Transverse colon (tissue), 4 donors: ENCODE measurements around the gene CLINT1. TPM values are rescaled to one million over a fixed set of nuclear protein-coding genes. Genes with fewer than 3 reads are reported as not detected.
A peak's percentile ranks its signal among the peaks of the same experiment; 100 is the strongest.

ENCODE experiments used
- DNase-seq: peaks from one replicate; pipeline ENCODE4 v3.0.0-alpha.2; 2019
- H3K27ac ChIP-seq, 4 donors: fragments of 200-600 bp; sonication (generic); 2 replicates each; pipeline ENCODE4 v1.5.1; 2016 to 2018; ENCODE audit warnings: inconsistent platforms in 4 of 4
- H3K27me3 ChIP-seq: fragments of 200-600 bp; sonication (generic); 2 replicates; pipeline ENCODE4 v1.5.1; 2017; ENCODE audit warnings: inconsistent platforms
- H3K36me3 ChIP-seq, 4 donors: fragments of 200-600 bp; sonication (generic); 2 replicates each; pipeline ENCODE4 v1.5.1; 2017 to 2019; ENCODE audit warnings: inconsistent platforms in 4 of 4
- H3K4me1 ChIP-seq, 4 donors: fragments of 200-600 bp; sonication (generic); 2 replicates each; pipeline ENCODE4 v1.5.1; 2017 to 2020; ENCODE audit warnings: inconsistent platforms in 4 of 4
- H3K4me3 ChIP-seq, 4 donors: fragments of 200-600 bp; sonication (generic); 1 replicate in 1 of 4; 2 replicates in 3 of 4; pipeline versions ENCODE4 v1.5.1 to v1.6.1; 2017 to 2019; ENCODE audit warnings: inconsistent platforms in 4 of 4
- H3K9me3 ChIP-seq, 2 donors: fragments of 200-600 bp; sonication (generic); 2 replicates each; pipeline ENCODE4 v1.5.1; 2017 to 2019; ENCODE audit warnings: inconsistent platforms in 2 of 2
- EP300 ChIP-seq: sonication (generic); formaldehyde crosslinking; IDR thresholded peaks from one replicate; pipeline ENCODE4 v1.6.1; 2017; ENCODE audit warnings: antibody characterized with exemption, low read depth
- POLR2A ChIP-seq: fragments of 450-650 bp; IDR thresholded peaks from one replicate; pipeline ENCODE4 v1.6.1; 2016; ENCODE audit warnings: antibody characterized with exemption, mild to moderate bottlenecking, moderate library complexity
- POLR2AphosphoS5 ChIP-seq, 3 donors: sonication (generic); formaldehyde crosslinking; IDR thresholded peaks; one replicate each; pipeline ENCODE4 v1.6.1; 2016; ENCODE audit warnings: antibody characterized with exemption in 3 of 3
- WGBS, 2 donors: methylation state at CpG; one replicate each; pipeline ENCODE4 v1.1.5; 2018; ENCODE audit warnings: low coverage in 1 of 2; 5-methylcytosine and 5-hydroxymethylcytosine counted together
- in situ Hi-C, 4 donors: fragments of 200-750 bp; cut with MboI; loops; one replicate each; pipeline versions ENCODE4 v1.15.0 to v1.15.1; 2017; ENCODE audit warnings: low sequenced_read_pairs in 3 of 4, low pct_ligation_motif_present in 1 of 4, low pct_unique_long_range_greater_than_20kb in 1 of 4
- intact Hi-C: fragments of 100-400 bp; cut with DNase I; formaldehyde crosslinking; loops from one replicate; pipeline ENCODE4 v1.15.1; 2023; ENCODE audit warnings: low total_unique reads
- total RNA-seq, 4 donors: library from RNA; depleted of rRNA; stranded (reverse); fragments of >200 nt; gene quantifications; one replicate each; pipeline ENCODE4 v1.1.0, GENCODE V29; 2016
- TF ChIP-seq, protein P1 (sequence below), 5 experiments: fragments of 200-600 bp in 3 of 5; fragments of 450-650 bp in 2 of 5; sonication (generic) in 3 of 5; IDR thresholded peaks; 1 replicate in 2 of 5; 2 replicates in 3 of 5; pipeline ENCODE4 v1.5.1; 2016 to 2017; ENCODE audit warnings: antibody characterized with exemption in 5 of 5, inconsistent platforms in 3 of 5, mild to moderate bottlenecking in 2 of 5, moderate library complexity in 1 of 5

CLINT1 gene
- total RNA-seq, 4 donors from 2014 or later = 75.6 to 174 (median 131) TPM

DNA sequence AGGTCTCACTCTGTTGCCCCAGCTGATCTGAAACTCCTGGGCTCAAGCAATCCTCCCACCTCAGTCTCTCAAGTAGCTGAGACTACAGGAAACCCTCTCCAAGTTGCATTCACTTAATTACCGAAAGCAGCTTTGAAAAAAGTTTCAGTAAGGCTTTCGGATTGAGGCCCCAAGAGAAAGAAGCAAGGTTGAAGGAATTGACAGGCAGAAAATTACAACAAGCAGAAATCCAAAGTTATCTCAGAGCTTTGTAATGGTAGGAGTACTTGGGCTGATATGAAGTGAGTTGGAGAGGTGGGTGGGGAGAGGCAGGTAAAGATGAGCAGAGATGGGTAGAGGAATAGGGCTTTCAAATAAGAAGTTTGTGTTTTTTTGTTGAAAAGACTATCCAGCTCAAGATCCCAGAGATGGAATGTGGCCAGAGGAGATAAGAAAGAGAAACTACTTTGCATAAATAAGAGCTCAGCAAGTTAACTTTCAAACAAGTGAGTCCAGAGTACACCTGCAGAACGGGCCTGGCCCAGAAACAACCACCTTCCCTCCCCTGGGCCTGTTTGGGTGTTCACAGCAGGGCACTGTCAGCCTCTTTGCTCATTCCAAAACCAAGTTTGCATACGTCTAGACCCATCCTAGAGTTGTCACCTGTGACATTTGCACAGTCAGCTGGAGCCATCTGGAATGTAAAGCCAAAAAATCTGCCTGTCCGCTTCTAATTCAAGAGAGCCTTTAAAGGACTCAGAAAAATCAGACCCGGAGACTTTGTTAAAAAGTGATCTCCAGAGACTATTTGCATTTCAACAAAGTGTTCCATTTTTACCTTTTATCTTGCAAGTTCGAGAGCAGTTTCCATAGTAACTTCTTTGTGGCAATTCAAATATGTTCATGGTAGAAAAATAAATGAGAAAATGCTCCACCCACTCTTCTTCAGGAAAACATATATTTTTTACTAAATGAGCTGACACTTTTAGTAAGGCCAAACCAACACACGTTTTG, 2.2 kb upstream of the CLINT1 start:
- intact Hi-C loops (no loop called here), in situ Hi-C loops (no loop called here)
- WGBS, 2 donors = 52% methylated on average over 7 to 8 of the region's 8 CpGs

GRCh38 chr5:157859227-157859575, 256 bp upstream of the CLINT1 start:
- in situ Hi-C loops = no loop called here
- H3K4me3 ChIP-seq = peak overlapping the region in 3 of 4 donors; percentile 82 to 93 (median 92)
- DNase-seq = no peak
- H3K4me1 ChIP-seq = peaks cover 13 to 49% (median 26%) of the 10 kb centered on the region in 4 donors
- H3K9me3 ChIP-seq = no peaks in the 10 kb centered on the region
- TF ChIP-seq POLR2A (no peak), EP300 (no peak), POLR2AphosphoS5 (IDR thresholded peaks at IDR 0.05) (no peak)
- TF ChIP-seq, protein P1, sequence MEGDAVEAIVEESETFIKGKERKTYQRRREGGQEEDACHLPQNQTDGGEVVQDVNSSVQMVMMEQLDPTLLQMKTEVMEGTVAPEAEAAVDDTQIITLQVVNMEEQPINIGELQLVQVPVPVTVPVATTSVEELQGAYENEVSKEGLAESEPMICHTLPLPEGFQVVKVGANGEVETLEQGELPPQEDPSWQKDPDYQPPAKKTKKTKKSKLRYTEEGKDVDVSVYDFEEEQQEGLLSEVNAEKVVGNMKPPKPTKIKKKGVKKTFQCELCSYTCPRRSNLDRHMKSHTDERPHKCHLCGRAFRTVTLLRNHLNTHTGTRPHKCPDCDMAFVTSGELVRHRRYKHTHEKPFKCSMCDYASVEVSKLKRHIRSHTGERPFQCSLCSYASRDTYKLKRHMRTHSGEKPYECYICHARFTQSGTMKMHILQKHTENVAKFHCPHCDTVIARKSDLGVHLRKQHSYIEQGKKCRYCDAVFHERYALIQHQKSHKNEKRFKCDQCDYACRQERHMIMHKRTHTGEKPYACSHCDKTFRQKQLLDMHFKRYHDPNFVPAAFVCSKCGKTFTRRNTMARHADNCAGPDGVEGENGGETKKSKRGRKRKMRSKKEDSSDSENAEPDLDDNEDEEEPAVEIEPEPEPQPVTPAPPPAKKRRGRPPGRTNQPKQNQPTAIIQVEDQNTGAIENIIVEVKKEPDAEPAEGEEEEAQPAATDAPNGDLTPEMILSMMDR (IDR thresholded peaks at IDR 0.05) = no peak
- H3K36me3 ChIP-seq = no peaks in the 10 kb centered on the region
- H3K27me3 ChIP-seq = no peaks in the 10 kb centered on the region
- intact Hi-C loops = loop anchor here (10.0 kb wide), 1 partner anchor 136 kb away; no protein-coding TSS in a partner anchor
- peak overlapping the region; percentile 88 to 94 (median 91) for H3K27ac ChIP-seq
- WGBS, 2 donors = 38 to 100% methylated on average over 1 to 10 of the region's 10 CpGs

More for the DNA sequence above, 2.2 kb upstream of the CLINT1 start:
- peaks cover 7 to 29% (median 20%) of the 10 kb centered on the region in 4 donors for H3K4me1 ChIP-seq
- TF ChIP-seq EP300 = no peak
- no peak for TF ChIP-seq POLR2A
- TF ChIP-seq, protein P1 (IDR thresholded peaks at IDR 0.05) = no peak
- TF ChIP-seq POLR2AphosphoS5 (IDR thresholded peaks at IDR 0.05) = no peak
- no peaks in the 10 kb centered on the region for H3K9me3 ChIP-seq
- no peaks in the 10 kb centered on the region for H3K27me3 ChIP-seq
- no peaks in the 10 kb centered on the region for H3K36me3 ChIP-seq
- H3K27ac ChIP-seq = peak overlapping the region; percentile 25 to 63 (median 58)
- no peak overlapping the region for H3K4me3 ChIP-seq
- peak; percentile 61 for DNase-seq

GRCh38 chr5:157857816-157858526, 974 bp downstream of the CLINT1 start:
- WGBS, 2 donors = 0 to 1% methylated on average over 4 to 5 of the region's 5 CpGs
- Histone ChIP-seq H3K36me3 (no peaks in the 10 kb centered on the region), H3K4me3 (peak overlapping the region; percentile 80 to 93 (median 87)), H3K27me3 (no peaks in the 10 kb centered on the region), H3K9me3 (no peaks in the 10 kb centered on the region), H3K27ac (peak overlapping the region; percentile 88 to 94 (median 91)), H3K4me1 (peaks cover 13 to 52% (median 26%) of the 10 kb centered on the region in 4 donors)
- in situ Hi-C loops = no loop called here
- DNase-seq = no peak
- no peak for TF ChIP-seq POLR2AphosphoS5 (IDR thresholded peaks at IDR 0.05)
- TF ChIP-seq, protein P1 (IDR thresholded peaks at IDR 0.05) = no peak
- no peak for TF ChIP-seq POLR2A
- no peak for TF ChIP-seq EP300
- intact Hi-C loops = loop anchor here (10.0 kb wide), 1 partner anchor 137 kb away; no protein-coding TSS in a partner anchor
